HG03039 (cell line): ENCODE measurements around the gene SLC12A3.
A peak's percentile ranks its signal among the peaks of the same experiment; 100 is the strongest.

Experiments
- ATAC-seq: cut with Tn5 transposase; IDR thresholded peaks from one replicate; pipeline ENCODE4 v1.9.1; 2021; ENCODE audit warnings: mild to moderate bottlenecking, moderate library complexity; ENCODE audit not compliant: unreplicated experiment

Gene SLC12A3

GRCh38 chr16:56848029-56848936, 16.7 kb upstream of the SLC12A3 start:
- no peak for ATAC-seq

DNA sequence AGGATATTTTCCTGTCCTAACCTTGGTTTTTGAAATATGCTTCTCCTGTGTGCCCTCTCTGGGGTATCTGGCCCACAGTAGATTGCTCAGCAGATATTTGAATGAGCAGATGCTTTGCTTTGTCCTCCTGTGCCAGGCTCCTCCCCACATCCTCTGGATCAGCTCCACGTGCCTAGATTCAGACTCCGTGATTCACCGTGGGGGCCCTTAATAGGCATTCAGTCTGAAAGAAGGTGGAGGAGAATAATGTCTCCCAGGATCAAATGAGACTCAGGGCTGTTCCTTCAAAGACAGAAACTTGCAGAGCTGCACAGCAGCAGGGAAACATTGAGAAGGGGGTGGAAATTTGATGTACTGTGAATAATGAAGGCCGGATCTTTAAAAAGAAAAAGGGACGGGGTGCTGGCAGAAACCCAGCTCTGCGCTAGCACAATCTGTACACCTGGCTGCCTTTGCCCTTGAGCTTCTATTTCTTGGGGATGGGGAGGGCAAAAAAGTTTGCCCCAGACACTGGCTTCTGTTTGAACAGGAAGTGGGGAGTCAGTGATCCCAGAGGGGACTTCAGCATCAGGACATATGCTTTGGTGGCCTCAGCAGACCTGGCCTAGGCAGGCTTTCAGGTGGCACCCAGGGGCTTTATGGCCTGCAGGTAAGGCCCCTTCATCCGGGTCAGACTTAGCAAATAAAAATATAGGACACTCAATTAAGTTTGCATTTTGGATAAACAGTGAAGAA, 15.9 kb upstream of the SLC12A3 start:
- ATAC-seq, result no peak

- ATAC-seq, result no peak
Measured at GRCh38 chr16:56849690-56850680, 15.0 kb upstream of the SLC12A3 start.

- no peak for ATAC-seq
Measured at GRCh38 chr16:56851671-56852400, 13.2 kb upstream of the SLC12A3 start.

- no peak for ATAC-seq
Measured at GRCh38 chr16:56852401-56852730, 12.6 kb upstream of the SLC12A3 start.

GRCh38 chr16:56852968-56853367, 12.0 kb upstream of the SLC12A3 start:
- ATAC-seq, result no peak

- no peak for ATAC-seq
Measured at GRCh38 chr16:56855201-56855600, 9.8 kb upstream of the SLC12A3 start.

GRCh38 chr16:56855946-56856345, 9.1 kb upstream of the SLC12A3 start:
- ATAC-seq, result no peak

- ATAC-seq, result no peak
Measured at GRCh38 chr16:56856876-56857447, 8.0 kb upstream of the SLC12A3 start.

- no peak for ATAC-seq
Measured at GRCh38 chr16:56858374-56858773, 6.6 kb upstream of the SLC12A3 start.

- no peak for ATAC-seq
Measured at GRCh38 chr16:56859636-56860035, 5.4 kb upstream of the SLC12A3 start.

GRCh38 chr16:56860226-56861020, 4.6 kb upstream of the SLC12A3 start:
- ATAC-seq, result peak; percentile 66

DNA sequence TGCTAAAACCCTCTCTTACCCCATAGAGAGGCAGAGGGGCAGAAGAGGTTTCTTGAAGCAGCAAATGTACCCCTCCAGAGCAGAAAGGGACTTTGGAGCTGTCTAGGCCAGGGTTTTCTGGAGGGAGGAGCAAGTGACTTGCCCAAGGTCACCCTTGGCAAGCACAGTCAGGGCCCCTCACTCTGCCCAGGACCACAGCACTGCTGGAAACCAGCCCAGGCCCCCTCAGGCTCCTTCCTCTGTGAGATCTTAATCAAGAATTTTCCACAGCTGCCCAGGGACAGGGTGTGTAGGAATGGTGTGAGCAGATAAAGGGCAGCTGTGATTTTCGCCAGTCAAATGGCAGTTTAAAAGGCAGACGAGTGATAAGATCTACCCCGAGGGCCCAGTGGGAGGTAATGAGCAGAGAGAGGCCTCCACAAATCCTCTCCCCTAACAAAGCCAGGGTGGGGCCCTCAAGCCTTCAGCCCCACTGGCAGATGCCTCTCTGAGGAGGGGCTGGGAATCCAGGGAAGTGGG, 3.9 kb upstream of the SLC12A3 start:
- no peak for ATAC-seq

GRCh38 chr16:56861756-56862155, 3.3 kb upstream of the SLC12A3 start:
- no peak for ATAC-seq

- no peak for ATAC-seq
Measured at GRCh38 chr16:56862776-56863175, 2.2 kb upstream of the SLC12A3 start.

- ATAC-seq, result no peak
Measured at GRCh38 chr16:56865394-56866062, 521 bp downstream of the SLC12A3 start.

DNA sequence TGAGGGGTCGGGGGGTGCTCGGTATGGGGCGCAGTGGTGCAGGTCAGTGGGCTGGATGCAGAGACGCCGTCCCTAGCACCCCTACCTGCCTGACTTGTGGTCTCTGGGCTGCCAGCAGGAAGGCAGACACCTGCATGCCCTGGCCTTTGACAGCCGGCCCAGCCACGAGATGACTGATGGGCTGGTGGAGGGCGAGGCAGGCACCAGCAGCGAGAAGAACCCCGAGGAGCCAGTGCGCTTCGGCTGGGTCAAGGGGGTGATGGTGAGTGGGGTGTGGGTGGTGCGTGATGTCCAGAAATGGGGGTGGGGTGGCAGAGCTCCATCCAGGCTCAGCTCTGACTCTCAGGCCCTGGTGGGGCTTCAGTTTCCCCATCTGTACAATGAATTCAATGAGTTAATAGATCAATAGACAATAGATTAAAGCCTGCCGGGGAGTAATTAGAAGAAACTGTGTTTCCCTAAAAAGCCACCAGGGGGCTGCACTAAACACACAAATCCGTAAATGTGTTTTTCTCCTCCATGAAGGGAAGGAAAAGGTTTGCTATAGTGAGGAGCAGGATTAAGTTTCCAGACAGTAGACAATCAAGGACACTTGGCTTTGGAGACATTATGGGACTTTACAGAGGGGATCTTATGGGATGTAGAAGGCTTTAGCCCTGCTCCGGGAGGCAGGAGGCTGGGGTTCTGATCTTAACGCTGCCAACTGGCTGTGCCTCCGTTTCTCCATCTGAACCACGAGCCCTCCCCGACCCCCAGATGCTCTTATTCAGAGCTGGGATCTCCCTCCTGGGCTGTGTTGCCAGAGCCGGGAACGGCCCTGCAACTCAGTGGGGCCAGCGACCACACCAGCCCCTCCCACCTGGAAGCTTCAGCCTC, 2.2 kb downstream of the SLC12A3 start:
- ATAC-seq, result no peak
